RWPE2 (cell line): ENCODE data around the gene RPS15.

Experiments used
- ATAC-seq: fragments of 200-7000 bp; cut with Tn5 transposase; 3 replicates; pipeline ENCODE4 v1.9.1; 2021; ENCODE audit warnings: low read depth
- DNase-seq: peaks from one replicate; pipeline ENCODE4 v3.0.0-alpha.2; 2020; ENCODE audit warnings: low spot score
- H3K27ac ChIP-seq: fragments of 450-650 bp; 2 replicates; pipeline ENCODE4 v1.5.1; 2017; ENCODE audit warnings: mild to moderate bottlenecking; ENCODE audit not compliant: poor library complexity, severe bottlenecking
- H3K27me3 ChIP-seq: fragments of 250-450 bp; sonication (Bioruptor Pico); 2 replicates; pipeline ENCODE4 v1.5.1; 2021; ENCODE audit warnings: mild to moderate bottlenecking, moderate library complexity; ENCODE audit not compliant: insufficient read depth, poor library complexity, severe bottlenecking
- H3K36me3 ChIP-seq: fragments of 250-450 bp; sonication (Bioruptor Pico); 2 replicates; pipeline ENCODE4 v1.5.1; 2020; ENCODE audit warnings: low read depth, mild to moderate bottlenecking, moderate library complexity
- H3K4me1 ChIP-seq: fragments of 250-450 bp; sonication (Bioruptor Pico); 2 replicates; pipeline ENCODE4 v1.5.1; 2021; ENCODE audit warnings: mild to moderate bottlenecking, moderate library complexity; ENCODE audit not compliant: insufficient read depth, poor library complexity, severe bottlenecking
- H3K4me3 ChIP-seq: fragments of 250-450 bp; sonication (Bioruptor Pico); 2 replicates; pipeline ENCODE4 v1.5.1; 2021; ENCODE audit warnings: mild to moderate bottlenecking, moderate library complexity; ENCODE audit not compliant: severe bottlenecking
- H3K9me3 ChIP-seq: fragments of 250-450 bp; sonication (Bioruptor Pico); 2 replicates; pipeline ENCODE4 v1.5.1; 2021; ENCODE audit warnings: mild to moderate bottlenecking, moderate library complexity; ENCODE audit not compliant: severe bottlenecking
- TF ChIP-seq, protein P1 (sequence below): fragments of 450-650 bp; IDR thresholded peaks from one replicate; pipeline ENCODE4 v1.5.1; 2017; ENCODE audit warnings: mild to moderate bottlenecking, moderate library complexity; ENCODE audit not compliant: poor library complexity, severe bottlenecking

The RPS15 gene

DNA sequence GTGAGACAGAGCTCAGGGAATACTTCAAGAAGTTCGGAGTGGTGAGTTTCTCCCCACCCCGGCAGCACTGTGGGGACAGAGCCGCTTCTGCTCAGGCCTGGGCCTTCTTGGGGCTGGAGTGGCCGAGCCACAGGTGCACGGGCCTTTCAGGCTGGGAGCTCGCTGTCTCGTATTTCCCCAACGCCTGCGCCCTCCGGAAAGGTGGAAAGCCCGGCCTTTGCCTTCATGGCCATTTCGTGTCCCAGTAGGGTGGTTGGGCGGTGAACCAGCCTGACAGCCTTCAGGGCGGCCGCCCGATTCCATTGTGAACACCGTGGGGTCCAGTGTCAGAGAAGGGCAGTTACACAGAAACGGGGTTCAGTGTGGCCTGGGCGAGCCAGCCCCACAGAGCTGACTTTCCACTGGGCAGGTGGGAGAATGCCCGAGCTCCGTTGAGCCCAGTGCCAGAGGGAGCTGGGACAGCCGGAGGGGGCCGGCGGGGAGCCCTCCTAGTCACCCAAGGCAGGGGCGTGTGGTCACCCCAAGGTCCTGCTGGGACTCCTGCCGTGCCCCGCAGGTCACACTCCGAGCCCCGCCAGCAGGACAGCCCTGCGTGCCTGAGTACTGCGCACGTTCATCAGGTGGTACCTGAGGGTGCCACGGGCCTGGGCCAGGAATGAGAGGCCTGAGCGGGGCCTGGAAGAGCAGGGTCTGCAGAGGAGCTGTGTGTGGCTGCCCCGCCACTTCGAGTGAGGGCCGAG is 16.8 kb upstream of the RPS15 start:
- TF ChIP-seq, protein P1, sequence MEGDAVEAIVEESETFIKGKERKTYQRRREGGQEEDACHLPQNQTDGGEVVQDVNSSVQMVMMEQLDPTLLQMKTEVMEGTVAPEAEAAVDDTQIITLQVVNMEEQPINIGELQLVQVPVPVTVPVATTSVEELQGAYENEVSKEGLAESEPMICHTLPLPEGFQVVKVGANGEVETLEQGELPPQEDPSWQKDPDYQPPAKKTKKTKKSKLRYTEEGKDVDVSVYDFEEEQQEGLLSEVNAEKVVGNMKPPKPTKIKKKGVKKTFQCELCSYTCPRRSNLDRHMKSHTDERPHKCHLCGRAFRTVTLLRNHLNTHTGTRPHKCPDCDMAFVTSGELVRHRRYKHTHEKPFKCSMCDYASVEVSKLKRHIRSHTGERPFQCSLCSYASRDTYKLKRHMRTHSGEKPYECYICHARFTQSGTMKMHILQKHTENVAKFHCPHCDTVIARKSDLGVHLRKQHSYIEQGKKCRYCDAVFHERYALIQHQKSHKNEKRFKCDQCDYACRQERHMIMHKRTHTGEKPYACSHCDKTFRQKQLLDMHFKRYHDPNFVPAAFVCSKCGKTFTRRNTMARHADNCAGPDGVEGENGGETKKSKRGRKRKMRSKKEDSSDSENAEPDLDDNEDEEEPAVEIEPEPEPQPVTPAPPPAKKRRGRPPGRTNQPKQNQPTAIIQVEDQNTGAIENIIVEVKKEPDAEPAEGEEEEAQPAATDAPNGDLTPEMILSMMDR = no peak
- no peak for DNase-seq
- Histone ChIP-seq H3K27me3 (no peaks in the 10 kb centered on the region), H3K4me1 (peaks cover 13% of the 10 kb centered on the region), H3K27ac (no peak overlapping the region), H3K9me3 (no peaks in the 10 kb centered on the region), H3K36me3 (peaks cover 87% of the 10 kb centered on the region), H3K4me3 (no peak overlapping the region)
- ATAC-seq = no peak

DNA sequence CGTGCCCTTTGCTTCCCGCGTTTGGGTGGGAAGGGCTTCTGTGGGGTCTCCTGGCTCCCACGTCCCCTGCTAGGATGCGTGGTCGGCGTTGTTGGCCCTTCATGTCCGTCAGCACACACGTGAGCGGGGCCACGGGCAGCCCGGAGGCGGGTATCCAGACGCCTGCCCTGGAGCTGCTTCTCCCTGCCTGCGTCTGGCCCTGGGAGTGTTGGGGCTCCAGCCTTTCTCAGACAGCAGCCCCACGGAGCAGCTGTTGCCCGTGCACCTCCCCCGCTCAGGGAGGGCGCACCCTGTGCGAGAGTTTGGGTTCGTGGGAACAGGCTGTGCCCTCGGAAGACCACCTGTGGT is 16.3 kb upstream of the RPS15 start:
- no peak for DNase-seq
- Histone ChIP-seq H3K36me3 (peaks cover 87% of the 10 kb centered on the region), H3K27me3 (no peaks in the 10 kb centered on the region), H3K4me3 (no peak overlapping the region), H3K27ac (no peak overlapping the region), H3K9me3 (no peaks in the 10 kb centered on the region), H3K4me1 (peaks cover 11% of the 10 kb centered on the region)
- TF ChIP-seq, protein P1 = no peak
- no peak for ATAC-seq

DNA sequence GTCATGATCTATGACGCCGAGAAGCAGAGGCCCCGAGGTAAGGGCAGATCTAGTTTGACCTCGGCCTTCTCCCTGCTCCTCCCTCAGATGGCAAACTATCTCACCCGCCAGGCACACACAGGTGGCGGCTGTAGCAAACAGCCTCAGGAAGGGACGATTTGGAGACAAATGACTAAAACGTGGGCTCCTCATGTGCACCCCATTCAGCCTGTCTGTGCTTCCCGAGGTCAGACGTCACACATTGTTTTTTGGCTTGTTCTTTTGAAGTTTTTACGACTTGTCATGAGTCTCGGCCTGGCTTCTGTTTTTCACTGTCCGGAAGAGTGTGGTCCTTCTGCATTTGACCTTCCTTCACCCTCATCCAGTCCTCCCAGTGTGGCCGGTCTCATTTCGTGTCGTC is 15.8 kb upstream of the RPS15 start:
- TF ChIP-seq, protein P1 = no peak
- no peak overlapping the region for H3K4me3 ChIP-seq
- H3K9me3 ChIP-seq = no peaks in the 10 kb centered on the region
- H3K36me3 ChIP-seq = peaks cover 87% of the 10 kb centered on the region
- no peak overlapping the region for H3K27ac ChIP-seq
- peaks cover 11% of the 10 kb centered on the region for H3K4me1 ChIP-seq
- DNase-seq = no peak
- H3K27me3 ChIP-seq = no peaks in the 10 kb centered on the region
- ATAC-seq = no peak

DNA sequence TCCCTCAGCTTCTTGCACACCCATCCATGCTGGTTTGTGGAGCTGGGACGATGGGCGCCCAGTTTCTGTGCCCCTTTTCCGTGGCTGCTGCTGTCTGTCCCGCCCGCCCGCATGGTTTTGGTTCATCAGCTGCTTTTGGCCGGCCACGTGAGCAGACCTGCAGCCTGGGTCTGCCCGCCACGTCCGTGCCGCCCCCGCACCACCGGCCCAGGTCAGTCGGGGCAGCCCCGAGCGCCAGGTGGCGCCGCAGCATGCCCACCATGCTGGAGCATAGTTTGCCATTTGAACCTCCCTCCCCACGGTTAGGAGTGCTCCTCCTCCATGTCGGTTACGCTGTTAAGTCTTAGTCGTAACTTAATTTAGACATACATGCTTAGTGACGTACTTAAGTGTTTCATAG is 15.3 kb upstream of the RPS15 start:
- H3K36me3 ChIP-seq = peaks cover 87% of the 10 kb centered on the region
- no peaks in the 10 kb centered on the region for H3K9me3 ChIP-seq
- H3K27me3 ChIP-seq = no peaks in the 10 kb centered on the region
- peaks cover 11% of the 10 kb centered on the region for H3K4me1 ChIP-seq
- TF ChIP-seq, protein P1 = no peak
- DNase-seq = no peak
- ATAC-seq = no peak
- no peak overlapping the region for H3K4me3 ChIP-seq
- no peak overlapping the region for H3K27ac ChIP-seq

DNA sequence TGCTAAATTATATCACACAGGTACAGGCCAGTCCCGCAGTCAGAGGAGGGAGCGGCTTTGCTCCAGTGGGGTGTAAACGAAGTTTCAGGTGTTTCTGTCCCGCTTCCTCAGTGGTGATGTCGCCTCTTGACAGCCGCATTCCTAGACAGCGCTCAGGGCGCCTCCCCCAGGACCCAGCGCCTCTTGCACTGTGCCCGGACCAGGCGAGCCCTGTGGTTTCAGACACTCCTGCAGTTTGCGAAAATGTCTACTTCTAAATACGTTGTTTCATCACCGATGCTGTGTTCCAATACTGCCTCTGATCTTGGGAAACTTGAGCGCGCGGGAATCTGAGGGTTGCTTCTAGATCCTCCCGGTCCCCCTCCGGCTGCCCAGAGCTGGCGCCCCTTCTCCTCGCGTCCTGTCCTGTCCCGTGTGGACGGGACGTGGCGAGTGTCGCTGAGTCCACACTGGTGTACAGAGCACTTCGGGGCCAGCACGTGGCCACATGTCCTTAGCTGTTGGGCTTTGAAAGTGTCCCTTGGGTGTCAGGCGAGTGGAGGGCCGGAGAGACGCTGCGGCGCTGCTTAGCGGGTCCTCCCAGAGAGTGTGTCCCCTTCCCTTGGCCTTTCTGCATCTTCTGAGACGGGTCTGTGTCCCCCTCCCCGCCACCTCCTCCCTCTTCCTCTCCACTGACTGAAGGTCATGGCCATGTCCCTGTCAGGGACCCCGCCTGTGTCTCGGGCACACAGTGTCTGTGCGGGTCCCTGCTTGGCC is 14.6 kb upstream of the RPS15 start:
- H3K4me1 ChIP-seq = peaks cover 11% of the 10 kb centered on the region
- ATAC-seq = no peak
- DNase-seq = no peak
- no peaks in the 10 kb centered on the region for H3K9me3 ChIP-seq
- no peak overlapping the region for H3K4me3 ChIP-seq
- no peak overlapping the region for H3K27ac ChIP-seq
- no peaks in the 10 kb centered on the region for H3K27me3 ChIP-seq
- TF ChIP-seq, protein P1 = no peak
- peaks cover 87% of the 10 kb centered on the region for H3K36me3 ChIP-seq
